ENCODE measurements around the gene SRL.

The SRL gene

GRCh38 chr16:4200781-4201137 lies 41.1 kb downstream of the SRL start:
- DNase-seq (ENCODE audit: low spot score) = peak; percentile 60

- DNase-seq (ENCODE audit: low spot score) = peak; percentile 78
Measured at GRCh38 chr16:4200000-4200780, 41.7 kb downstream of the SRL start.

- no peak for DNase-seq (ENCODE audit: low spot score)
Measured at GRCh38 chr16:4198816-4199215, 43.1 kb downstream of the SRL start.

GRCh38 chr16:4194661-4195060 lies 47.2 kb downstream of the SRL start:
- DNase-seq (ENCODE audit: low spot score) = no peak

GRCh38 chr16:4193920-4194319 lies 48.0 kb downstream of the SRL start:
- no peak for DNase-seq (ENCODE audit: low spot score)

GRCh38 chr16:4192206-4192605 lies 49.7 kb downstream of the SRL start:
- DNase-seq (ENCODE audit: low spot score) = no peak

GRCh38 chr16:4190712-4191333 lies 51.1 kb downstream of the SRL start:
- DNase-seq (ENCODE audit: low spot score) = no peak

GRCh38 chr16:4190086-4190485 lies 51.8 kb downstream of the SRL start:
- DNase-seq (ENCODE audit: low spot score) = no peak

GRCh38 chr16:4184038-4184702 lies 57.7 kb downstream of the SRL start:
- no peak for DNase-seq (ENCODE audit: low spot score)

- DNase-seq (ENCODE audit: low spot score) = peak; percentile 100
Measured at GRCh38 chr16:4183237-4184037, 58.4 kb downstream of the SRL start.

- no peak for DNase-seq (ENCODE audit: low spot score)
Measured at GRCh38 chr16:4182581-4183236, 59.2 kb downstream of the SRL start.

GRCh38 chr16:4180511-4180910 lies 61.4 kb downstream of the SRL start:
- no peak for DNase-seq (ENCODE audit: low spot score)

- no peak for DNase-seq (ENCODE audit: low spot score)
Measured at GRCh38 chr16:4179763-4180260, 62.1 kb downstream of the SRL start.

GRCh38 chr16:4179020-4179419 lies 62.9 kb downstream of the SRL start:
- DNase-seq (ENCODE audit: low spot score) = peak; percentile 16

GRCh38 chr16:4178468-4179010 lies 63.3 kb downstream of the SRL start:
- no peak for DNase-seq (ENCODE audit: low spot score)

- DNase-seq (ENCODE audit: low spot score) = peak; percentile 47
Measured at GRCh38 chr16:4176906-4177417, 64.9 kb downstream of the SRL start.

GRCh38 chr16:4175849-4176248 lies 66.0 kb downstream of the SRL start:
- DNase-seq (ENCODE audit: low spot score) = no peak

GRCh38 chr16:4172070-4172469 lies 69.8 kb downstream of the SRL start:
- peak; percentile 50 for DNase-seq (ENCODE audit: low spot score)

- DNase-seq (ENCODE audit: low spot score) = no peak
Measured at GRCh38 chr16:4169415-4169814, 72.5 kb downstream of the SRL start.

GRCh38 chr16:4166821-4167220 lies 75.1 kb downstream of the SRL start:
- no peak for DNase-seq (ENCODE audit: low spot score)

Data from AG08395 (cell line).